Pulmonary artery endothelial cell (primary cell): Measurements from ENCODE around the gene NKAPL. TPM values are rescaled to one million over a fixed set of nuclear protein-coding genes. Genes with fewer than 3 reads are reported as not detected.
"Not testable (repeated sequence)": the region's sequence is repeated elsewhere in the genome, so short reads cannot be mapped to it uniquely, and the experiment has no call there.

ENCODE experiments used
- DNase-seq: peaks from one replicate; pipeline ENCODE4 v3.0.0-alpha.2; 2011; ENCODE audit warnings: low read depth, low spot score
- total RNA-seq: library from RNA; depleted of rRNA; stranded (reverse); fragments of >200 nt; gene quantifications from 2 replicates; pipeline ENCODE4 v1.2.3, GENCODE V29; 2014

NKAPL gene
- total RNA-seq, 1 donor from 2014 or later, result 0.59 TPM

- DNase-seq, result no peak
Measured at GRCh38 chr6:28296520-28297060, 37.5 kb downstream of the NKAPL start.

GRCh38 chr6:28303570-28303969 lies 44.5 kb downstream of the NKAPL start:
- DNase-seq, result no peak

DNA sequence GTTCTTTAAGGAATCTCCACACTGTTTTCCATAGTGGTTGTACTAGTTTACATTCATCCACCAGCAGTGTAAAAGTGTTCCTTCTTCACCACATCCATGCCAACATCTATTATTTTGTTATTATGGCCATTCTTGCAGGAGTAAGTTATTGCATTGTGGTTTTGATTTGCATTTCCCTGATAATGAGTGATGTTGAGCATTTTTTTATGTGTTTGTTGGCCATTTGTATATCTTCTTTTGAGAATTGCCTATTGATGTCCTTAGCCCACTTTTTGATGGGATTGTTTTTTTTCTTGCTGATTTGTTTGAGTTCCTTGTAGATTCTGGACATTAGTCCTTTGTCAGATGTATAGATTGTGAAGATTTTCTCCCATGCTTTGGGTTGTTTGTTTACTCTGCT lies 47.3 kb downstream of the NKAPL start:
- DNase-seq, result not testable (repeated sequence)

Other genes starting within 250 kb of the NKAPL start
- 0.33 and 0.35 TPM in 2 replicates for gene ZNF165, start 178.7 kb upstream of the NKAPL start, total RNA-seq
- gene ZSCAN16, start 134.7 kb upstream of the NKAPL start, total RNA-seq, result 13.0 and 13.8 TPM in 2 replicates
- gene ZKSCAN8, start 117.4 kb upstream of the NKAPL start, total RNA-seq, result 11.5 and 19.0 TPM in 2 replicates
- gene ZSCAN9, start 34.0 kb upstream of the NKAPL start, total RNA-seq, result 11.6 and 13.5 TPM in 2 replicates
- gene ZKSCAN4, start 7.0 kb upstream of the NKAPL start, total RNA-seq, result 5.6 and 5.7 TPM in 2 replicates
- 8.9 and 18.5 TPM in 2 replicates for gene ZSCAN26, start 7.8 kb downstream of the NKAPL start, total RNA-seq
- gene PGBD1, start 22.3 kb downstream of the NKAPL start, total RNA-seq, result 7.3 and 10.2 TPM in 2 replicates
- 10.6 and 19.7 TPM in 2 replicates for gene ZSCAN31, start 76.9 kb downstream of the NKAPL start, total RNA-seq
- gene ZKSCAN3, start 90.7 kb downstream of the NKAPL start, total RNA-seq, result 3.4 and 7.5 TPM in 2 replicates
- 3.6 and 6.8 TPM in 2 replicates for gene ZSCAN12, start 140.4 kb downstream of the NKAPL start, total RNA-seq
- gene ZSCAN23, start 184.2 kb downstream of the NKAPL start, total RNA-seq, result 0.07 and 0.14 TPM in 2 replicates